Aorta (tissue), 5 donors: ENCODE data around the gene PNLIPRP2. TPM values are rescaled to one million over a fixed set of nuclear protein-coding genes. Genes with fewer than 3 reads are reported as not detected.
A peak's percentile ranks its signal among the peaks of the same experiment; 100 is the strongest.

Experiments
- ATAC-seq: fragments of 200-7000 bp; cut with Tn5 transposase; one replicate; pipeline ENCODE4 v1.9.1; 2022; ENCODE audit warnings: moderate library complexity; ENCODE audit not compliant: low FRiP score
- DNase-seq, 2 donors: peaks; one replicate each; pipeline ENCODE4 v3.0.0-alpha.2; 2020
- H3K27ac ChIP-seq, 2 donors: one replicate each; pipeline ENCODE4 v1.5.1; 2013; ENCODE audit warnings: low read length in 2 of 2, mild to moderate bottlenecking in 2 of 2, moderate library complexity in 2 of 2, control low read depth in 1 of 2, inconsistent platforms in 1 of 2, low read depth in 1 of 2
- H3K27me3 ChIP-seq, 2 donors: one replicate each; pipeline ENCODE4 v1.6.1; 2013; ENCODE audit warnings: control low read depth in 1 of 2, low read length in 1 of 2, mild to moderate bottlenecking in 1 of 2, moderate library complexity in 1 of 2; ENCODE audit not compliant: insufficient read depth in 2 of 2, control insufficient read depth in 1 of 2
- H3K36me3 ChIP-seq, 2 donors: one replicate each; pipeline ENCODE4 v1.6.1; 2013; ENCODE audit warnings: control low read depth in 1 of 2, low read length in 1 of 2, mild to moderate bottlenecking in 1 of 2; ENCODE audit not compliant: insufficient read depth in 2 of 2, control insufficient read depth in 1 of 2
- H3K4me1 ChIP-seq, 2 donors: one replicate each; pipeline ENCODE4 v1.6.1; 2013; ENCODE audit warnings: low read length in 2 of 2, control low read depth in 1 of 2, mild to moderate bottlenecking in 1 of 2, moderate library complexity in 1 of 2; ENCODE audit not compliant: insufficient read depth in 2 of 2, control insufficient read depth in 1 of 2
- H3K4me3 ChIP-seq, 2 donors: one replicate each; pipeline ENCODE4 v1.5.1; 2013; ENCODE audit warnings: low read length in 2 of 2, control low read depth in 1 of 2, mild to moderate bottlenecking in 1 of 2
- H3K9me3 ChIP-seq: one replicate; pipeline ENCODE4 v1.6.1; 2013; ENCODE audit warnings: mild to moderate bottlenecking, low read length; ENCODE audit not compliant: control insufficient read depth
- WGBS, 2 donors: extraction: QIAGEN DNeasy Blood & Tissue Kit; methylation state at CpG; one replicate each; pipeline ENCODE4 v1.1.7; 2013; 5-methylcytosine and 5-hydroxymethylcytosine counted together
- intact Hi-C, 2 donors: fragments of 100-400 bp; cut with DNase I; formaldehyde crosslinking; loops; one replicate each; pipeline versions ENCODE4 v1.14.2 to v1.15.0; 2022
- polyA plus RNA-seq, 2 donors: library from polyadenylated mRNA; stranded (reverse); fragments of 200-250 nt; gene quantifications; one replicate each; pipeline ENCODE4 v1.2.3, GENCODE V29; 2013
- total RNA-seq, 2 donors: library from RNA; stranded (reverse); fragmentation: NEBNext Ultra II Directional; extraction: Animal tissue kit (Norgen Biotek cat#: 25700); gene quantifications; one replicate each; pipeline ENCODE4 v1.2.1, GENCODE V29; 2021
- donor health status: healthy with polysubstance abuse.
- donor health status: Bipolar disorder and iron deficiency.
- donor health status: DM: no; HTN: no; CAD: no.
- donor health status: DM: no; HTN: no; CAD: no.
- donor health status: DM: yes; HTN: yes; CAD: no.

Gene PNLIPRP2
- total and polyA plus RNA-seq, 4 donors: 0.77 to 4.3 (median 1.2) TPM; not detected in 1

DNA sequence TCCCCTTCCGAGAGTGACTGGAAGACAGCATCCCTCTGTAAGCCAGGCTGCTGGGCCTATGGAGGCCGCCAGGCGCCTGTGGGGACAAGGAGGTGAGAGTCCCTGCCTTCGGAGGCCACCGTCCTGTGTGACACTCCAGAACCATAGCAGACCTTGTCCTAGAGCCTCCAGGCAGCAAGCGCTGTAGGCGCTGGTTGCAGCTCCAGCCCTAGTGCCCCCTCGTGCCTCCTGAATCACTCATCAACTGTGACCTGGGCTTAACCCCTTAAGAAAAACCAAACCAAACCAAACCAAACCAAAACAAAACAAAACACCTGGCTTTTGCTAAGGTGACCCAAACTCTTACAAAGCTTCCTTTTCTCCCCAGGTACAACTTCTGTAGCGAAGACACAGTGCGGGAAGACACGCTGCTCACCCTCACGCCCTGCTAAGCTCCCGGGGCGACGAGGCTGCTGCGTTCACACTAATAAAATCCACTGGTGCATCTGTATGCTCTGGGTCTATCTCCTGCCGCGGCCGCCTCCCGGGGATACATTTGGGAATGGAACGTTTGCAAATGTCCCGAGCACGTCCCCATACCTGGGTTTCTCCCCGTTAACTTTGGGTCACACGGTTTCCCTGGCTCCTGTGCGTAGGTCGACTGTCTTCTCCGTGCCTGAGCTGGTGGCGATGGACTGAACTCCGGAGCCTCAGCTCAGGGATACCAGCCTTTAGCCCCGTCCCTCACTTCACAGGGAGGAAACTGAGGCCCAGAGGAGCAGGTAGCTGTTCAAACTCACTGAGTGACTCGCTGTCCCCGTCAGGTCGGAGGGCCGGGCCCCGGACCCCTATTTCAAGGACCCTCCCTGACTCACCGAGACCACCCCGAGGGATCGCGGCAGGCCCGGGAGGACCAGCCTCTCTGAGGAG is 11.8 kb upstream of the PNLIPRP2 start:
- H3K4me1 ChIP-seq: no peaks in the 10 kb centered on the region
- no peak for ATAC-seq
- H3K36me3 ChIP-seq: no peaks in the 10 kb centered on the region
- DNase-seq: no peak
- H3K27me3 ChIP-seq: no peaks in the 10 kb centered on the region
- no peak overlapping the region for H3K27ac ChIP-seq
- WGBS, 2 donors: 41 to 43% methylated on average over 41 of the region's 41 CpGs
- intact Hi-C loops: no loop called here
- no peak overlapping the region for H3K4me3 ChIP-seq
- peaks cover 10% of the 10 kb centered on the region for H3K9me3 ChIP-seq

DNA sequence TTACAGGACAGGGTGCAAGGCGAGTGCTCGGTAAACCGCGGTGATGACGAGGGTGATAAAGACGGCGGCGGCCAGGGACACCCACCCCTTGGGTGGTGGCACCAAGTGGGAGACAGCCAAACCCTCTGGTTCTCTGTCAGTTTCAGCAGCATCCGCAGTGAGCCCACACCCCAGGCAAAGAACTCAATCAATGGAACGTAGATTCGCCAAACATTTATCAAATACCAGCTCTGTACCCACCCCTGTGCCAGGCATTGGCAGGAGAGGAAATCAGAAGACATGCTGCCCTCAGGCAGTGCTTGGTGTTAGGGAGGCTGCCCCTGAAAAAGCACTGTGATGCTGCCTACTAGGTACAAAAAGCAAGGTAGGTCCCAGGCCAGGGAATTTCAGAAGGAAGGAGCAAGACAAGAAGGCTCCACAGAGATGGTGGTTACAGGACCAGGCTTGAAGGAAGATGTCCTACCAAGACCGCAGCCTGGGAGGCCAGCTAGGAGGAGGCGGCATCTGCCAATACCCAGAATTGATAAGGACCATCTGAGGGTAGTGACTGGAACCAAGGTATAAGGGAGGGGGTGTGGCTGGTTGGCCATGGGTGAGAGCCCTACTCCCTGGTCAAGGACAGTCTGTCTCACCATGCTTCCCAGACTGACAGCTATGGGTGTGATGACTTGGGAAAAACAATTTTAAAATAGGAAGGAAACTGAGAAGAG is 10.2 kb upstream of the PNLIPRP2 start:
- Histone ChIP-seq H3K4me1 (no peaks in the 10 kb centered on the region), H3K27me3 (no peaks in the 10 kb centered on the region), H3K36me3 (no peaks in the 10 kb centered on the region), H3K4me3 (no peak overlapping the region), H3K27ac (no peak overlapping the region), H3K9me3 (peaks cover 10% of the 10 kb centered on the region)
- intact Hi-C loops: no loop called here
- no peak for DNase-seq
- WGBS, 2 donors: 96 to 98% methylated on average over 13 of the region's 13 CpGs
- no peak for ATAC-seq

GRCh38 chr10:116611153-116611545 is 9.6 kb upstream of the PNLIPRP2 start:
- Histone ChIP-seq H3K27ac (no peak overlapping the region), H3K27me3 (no peaks in the 10 kb centered on the region), H3K4me3 (no peak overlapping the region), H3K9me3 (peaks cover 10% of the 10 kb centered on the region), H3K36me3 (no peaks in the 10 kb centered on the region), H3K4me1 (no peaks in the 10 kb centered on the region)
- ATAC-seq (no peak), DNase-seq (no peak)
- intact Hi-C loops: no loop called here
- WGBS, 2 donors: 78 to 83% methylated on average over 3 of the region's 3 CpGs

GRCh38 chr10:116612107-116612769 is 8.5 kb upstream of the PNLIPRP2 start:
- no peaks in the 10 kb centered on the region for H3K27me3 ChIP-seq
- no peaks in the 10 kb centered on the region for H3K36me3 ChIP-seq
- H3K4me1 ChIP-seq: no peaks in the 10 kb centered on the region
- peaks cover 10% of the 10 kb centered on the region for H3K9me3 ChIP-seq
- ATAC-seq (no peak), DNase-seq (no peak)
- intact Hi-C loops: no loop called here
- H3K27ac ChIP-seq: no peak overlapping the region
- no peak overlapping the region for H3K4me3 ChIP-seq
- WGBS, 2 donors: 91% methylated on average over 8 of the region's 8 CpGs

DNA sequence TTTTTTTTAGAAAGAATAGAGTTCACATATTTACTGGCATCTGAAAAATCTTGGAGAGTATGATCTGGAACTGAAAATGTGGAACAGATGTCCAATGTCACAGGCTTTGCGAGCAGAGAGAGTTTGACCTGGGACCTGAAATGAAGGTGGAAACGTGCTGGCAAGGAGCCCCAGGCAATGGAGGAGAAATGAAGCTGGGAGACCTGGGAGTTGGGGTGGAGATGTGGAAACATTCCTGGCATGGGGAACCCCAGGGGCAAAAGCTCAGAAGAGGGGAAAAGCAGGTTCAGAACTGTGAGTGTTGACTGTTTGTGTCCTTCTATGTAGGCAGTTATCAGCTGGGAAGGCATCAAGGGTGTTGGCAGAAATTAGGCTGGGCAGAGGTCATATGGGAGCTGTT is 7.3 kb upstream of the PNLIPRP2 start:
- ATAC-seq (no peak), DNase-seq (no peak)
- no peaks in the 10 kb centered on the region for H3K27me3 ChIP-seq
- no peak overlapping the region for H3K4me3 ChIP-seq
- H3K4me1 ChIP-seq: no peaks in the 10 kb centered on the region
- H3K9me3 ChIP-seq: peaks cover 10% of the 10 kb centered on the region
- no peaks in the 10 kb centered on the region for H3K36me3 ChIP-seq
- intact Hi-C loops: no loop called here
- no peak overlapping the region for H3K27ac ChIP-seq
- WGBS, 2 donors: 71 to 76% methylated on average over 2 of the region's 2 CpGs

- intact Hi-C loops: no loop called here
- DNase-seq: no peak
- ATAC-seq: no peak
- Histone ChIP-seq H3K27ac (no peak overlapping the region), H3K4me1 (no peaks in the 10 kb centered on the region), H3K36me3 (no peaks in the 10 kb centered on the region), H3K4me3 (no peak overlapping the region), H3K9me3 (peaks cover 10% of the 10 kb centered on the region), H3K27me3 (no peaks in the 10 kb centered on the region)
- WGBS, 2 donors: 52 to 54% methylated on average over 2 of the region's 2 CpGs
These were observed 6.0 kb upstream of the PNLIPRP2 start for GRCh38 chr10:116614796-116615195.

GRCh38 chr10:116615199-116615776 is 5.5 kb upstream of the PNLIPRP2 start:
- Histone ChIP-seq H3K4me1 (no peaks in the 10 kb centered on the region), H3K27me3 (no peaks in the 10 kb centered on the region), H3K27ac (no peak overlapping the region), H3K9me3 (peaks cover 8% of the 10 kb centered on the region), H3K36me3 (no peaks in the 10 kb centered on the region), H3K4me3 (no peak overlapping the region)
- ATAC-seq (peak; percentile 6), DNase-seq (no peak)
- WGBS, 2 donors: 90% methylated on average over 3 of the region's 3 CpGs
- intact Hi-C loops: no loop called here

DNA sequence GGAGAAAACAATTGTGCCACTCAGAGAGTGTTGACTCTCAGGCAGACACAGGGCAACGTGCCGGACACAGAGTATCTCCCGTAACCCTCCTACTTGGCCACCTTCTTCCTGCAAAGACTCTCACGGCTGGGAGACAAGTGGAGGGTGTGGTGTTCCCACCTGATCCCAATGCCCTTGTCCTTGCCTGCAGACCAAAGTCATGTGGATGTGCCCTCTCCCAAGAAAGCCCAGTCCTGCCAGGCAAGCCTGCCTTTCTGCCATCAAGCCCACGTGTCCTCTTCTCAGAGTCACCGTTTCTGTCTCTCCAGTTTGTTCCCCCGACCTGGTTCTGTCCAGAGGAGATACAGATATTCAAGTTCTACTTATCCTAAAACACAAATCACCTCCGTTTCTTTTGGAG is 723 bp downstream of the PNLIPRP2 start:
- DNase-seq (no peak), ATAC-seq (no peak)
- no peaks in the 10 kb centered on the region for H3K9me3 ChIP-seq
- no peaks in the 10 kb centered on the region for H3K4me1 ChIP-seq
- no peak overlapping the region for H3K4me3 ChIP-seq
- H3K36me3 ChIP-seq: no peaks in the 10 kb centered on the region
- WGBS, 2 donors: 81% methylated on average over 8 of the region's 8 CpGs
- intact Hi-C loops: no loop called here
- H3K27ac ChIP-seq: no peak overlapping the region
- H3K27me3 ChIP-seq: no peaks in the 10 kb centered on the region
